Measurements from ENCODE around the gene DYNLT5.

Gene DYNLT5

DNA sequence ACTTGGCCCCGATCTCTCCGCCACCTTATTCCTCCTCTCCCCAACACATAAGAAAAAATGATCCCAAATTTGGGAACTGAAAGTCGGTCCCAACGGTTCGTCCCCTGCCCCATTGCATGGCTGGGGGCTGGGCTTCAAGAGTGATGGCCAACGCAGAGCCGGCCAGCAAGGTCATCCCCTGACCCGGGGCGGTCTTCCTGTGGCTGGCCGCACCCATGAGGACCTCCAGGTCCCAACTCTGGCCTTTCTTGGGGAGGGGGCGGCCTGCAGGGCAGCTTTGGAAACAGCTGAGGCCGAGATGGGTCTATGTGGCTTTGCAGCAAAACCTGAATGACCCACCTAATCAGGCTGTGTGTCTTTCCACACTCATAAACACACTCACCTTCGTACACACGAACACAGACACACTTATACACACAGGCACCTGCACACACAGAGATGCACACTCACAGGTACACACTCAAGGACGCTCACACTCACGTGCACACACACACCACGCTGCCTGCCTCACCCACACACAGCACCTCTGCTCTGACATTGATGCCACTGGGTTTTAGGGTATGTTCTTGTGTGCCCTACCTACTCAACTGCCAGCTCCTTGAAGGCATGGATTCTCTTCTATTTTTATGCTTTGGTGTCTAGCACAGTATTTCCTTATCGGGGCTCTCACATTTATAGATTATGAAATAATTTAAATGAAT lies 562 bp downstream of the DYNLT5 start:
- TF ChIP-seq, protein P1, sequence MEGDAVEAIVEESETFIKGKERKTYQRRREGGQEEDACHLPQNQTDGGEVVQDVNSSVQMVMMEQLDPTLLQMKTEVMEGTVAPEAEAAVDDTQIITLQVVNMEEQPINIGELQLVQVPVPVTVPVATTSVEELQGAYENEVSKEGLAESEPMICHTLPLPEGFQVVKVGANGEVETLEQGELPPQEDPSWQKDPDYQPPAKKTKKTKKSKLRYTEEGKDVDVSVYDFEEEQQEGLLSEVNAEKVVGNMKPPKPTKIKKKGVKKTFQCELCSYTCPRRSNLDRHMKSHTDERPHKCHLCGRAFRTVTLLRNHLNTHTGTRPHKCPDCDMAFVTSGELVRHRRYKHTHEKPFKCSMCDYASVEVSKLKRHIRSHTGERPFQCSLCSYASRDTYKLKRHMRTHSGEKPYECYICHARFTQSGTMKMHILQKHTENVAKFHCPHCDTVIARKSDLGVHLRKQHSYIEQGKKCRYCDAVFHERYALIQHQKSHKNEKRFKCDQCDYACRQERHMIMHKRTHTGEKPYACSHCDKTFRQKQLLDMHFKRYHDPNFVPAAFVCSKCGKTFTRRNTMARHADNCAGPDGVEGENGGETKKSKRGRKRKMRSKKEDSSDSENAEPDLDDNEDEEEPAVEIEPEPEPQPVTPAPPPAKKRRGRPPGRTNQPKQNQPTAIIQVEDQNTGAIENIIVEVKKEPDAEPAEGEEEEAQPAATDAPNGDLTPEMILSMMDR (IDR thresholded peaks at IDR 0.05; ENCODE audit: low read depth, low read length) = no peak
- Histone ChIP-seq H3K4me3 (ENCODE audit: low read depth, low read length) (no peak overlapping the region), H3K36me3 (no peaks in the 10 kb centered on the region), H3K9me3 (ENCODE audit: severe bottlenecking) (no peaks in the 10 kb centered on the region), H3K27me3 (ENCODE audit: insufficient read depth, low read depth, severe bottlenecking) (no peaks in the 10 kb centered on the region), H3K27ac (no peak overlapping the region)
- no peak for DNase-seq

GRCh38 chr1:66757722-66758240 lies 5.5 kb downstream of the DYNLT5 start:
- Histone ChIP-seq H3K27ac (no peak overlapping the region), H3K36me3 (no peaks in the 10 kb centered on the region), H3K4me3 (ENCODE audit: low read depth, low read length) (no peak overlapping the region), H3K27me3 (ENCODE audit: insufficient read depth, low read depth, severe bottlenecking) (no peaks in the 10 kb centered on the region), H3K9me3 (ENCODE audit: severe bottlenecking) (no peaks in the 10 kb centered on the region)
- no peak for DNase-seq
- TF ChIP-seq, protein P1 (IDR thresholded peaks at IDR 0.05; ENCODE audit: low read depth, low read length) = no peak

DNA sequence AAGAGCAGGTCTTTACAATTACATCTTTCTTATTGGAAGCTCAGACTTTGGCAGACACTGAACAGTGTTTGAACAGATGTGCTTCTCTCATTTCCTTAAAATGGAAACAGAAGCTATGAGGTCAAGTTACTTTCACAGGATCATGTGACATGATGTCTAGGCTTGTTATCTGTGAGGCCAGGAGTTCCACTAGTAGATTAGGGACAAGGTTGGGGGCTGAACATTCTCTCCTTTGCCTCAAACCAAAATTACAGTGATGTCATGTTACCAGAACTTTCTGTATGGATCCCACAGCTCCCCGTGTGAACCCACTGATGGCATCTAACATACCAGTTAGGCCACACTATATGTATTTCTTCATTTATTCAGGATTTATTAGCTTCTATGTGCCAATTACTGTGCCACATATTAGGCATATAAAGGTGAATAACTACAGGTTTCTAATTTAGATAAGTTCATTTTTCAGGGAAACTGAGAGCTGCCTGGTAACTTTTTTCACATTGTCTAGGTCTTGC lies 6.0 kb downstream of the DYNLT5 start:
- DNase-seq = no peak
- no peak overlapping the region for H3K4me3 ChIP-seq (ENCODE audit: low read depth, low read length)
- no peaks in the 10 kb centered on the region for H3K9me3 ChIP-seq (ENCODE audit: severe bottlenecking)
- TF ChIP-seq, protein P1 (IDR thresholded peaks at IDR 0.05; ENCODE audit: low read depth, low read length) = no peak
- H3K27ac ChIP-seq = no peak overlapping the region
- H3K36me3 ChIP-seq = no peaks in the 10 kb centered on the region
- H3K27me3 ChIP-seq (ENCODE audit: insufficient read depth, low read depth, severe bottlenecking) = no peaks in the 10 kb centered on the region

- Histone ChIP-seq H3K36me3 (no peaks in the 10 kb centered on the region), H3K27me3 (ENCODE audit: insufficient read depth, low read depth, severe bottlenecking) (no peaks in the 10 kb centered on the region), H3K27ac (no peak overlapping the region), H3K9me3 (ENCODE audit: severe bottlenecking) (no peaks in the 10 kb centered on the region), H3K4me3 (ENCODE audit: low read depth, low read length) (no peak overlapping the region)
- TF ChIP-seq, protein P1 (IDR thresholded peaks at IDR 0.05; ENCODE audit: low read depth, low read length) = no peak
- DNase-seq = no peak
Measured at GRCh38 chr1:66760506-66760905, 8.2 kb downstream of the DYNLT5 start.

GRCh38 chr1:66761221-66761620 lies 9.0 kb downstream of the DYNLT5 start:
- Histone ChIP-seq H3K4me3 (ENCODE audit: low read depth, low read length) (no peak overlapping the region), H3K9me3 (ENCODE audit: severe bottlenecking) (no peaks in the 10 kb centered on the region), H3K27me3 (ENCODE audit: insufficient read depth, low read depth, severe bottlenecking) (no peaks in the 10 kb centered on the region), H3K36me3 (no peaks in the 10 kb centered on the region), H3K27ac (no peak overlapping the region)
- TF ChIP-seq, protein P1 (IDR thresholded peaks at IDR 0.05; ENCODE audit: low read depth, low read length) = no peak
- DNase-seq = no peak

Measured in WERI-Rb-1 (cell line).